Body of pancreas (tissue), 4 donors: ENCODE data around the gene TFAM.

Experiments
- POLR2A ChIP-seq, 3 donors: fragments of 450-650 bp; IDR thresholded peaks; one replicate each; pipeline ENCODE4 v1.6.1; 2016; ENCODE audit warnings: antibody characterized with exemption in 3 of 3, mild to moderate bottlenecking in 2 of 3
- TF ChIP-seq, protein P1 (sequence below), 7 experiments: fragments of 450-650 bp in 4 of 7; fragments of 200-600 bp in 3 of 7; sonication (generic) in 3 of 7; IDR thresholded peaks; one replicate each; pipeline ENCODE4 v1.5.1; 2016 to 2019; ENCODE audit warnings: antibody characterized with exemption in 7 of 7

DNA sequence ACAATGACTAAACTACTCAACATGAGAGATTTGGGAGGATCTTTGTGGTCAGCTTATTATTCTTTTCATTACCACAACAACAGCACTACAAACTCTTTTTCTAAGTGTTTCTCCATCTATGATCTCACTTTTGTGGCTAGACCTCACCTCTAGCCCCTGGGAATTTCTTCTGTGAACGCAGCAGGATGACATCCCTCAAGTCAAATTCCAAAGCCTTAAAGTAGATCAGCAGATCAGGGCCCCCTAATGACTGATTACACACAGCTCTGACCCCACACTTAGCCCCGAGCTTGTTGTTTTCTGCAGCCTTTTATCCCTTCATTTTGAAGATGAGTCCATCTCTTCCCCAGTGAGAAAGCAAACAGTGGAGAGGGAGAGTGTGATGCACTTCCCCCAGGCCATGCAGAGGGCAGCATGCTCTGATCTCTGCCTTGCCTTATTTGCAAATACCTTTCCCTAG, 27.3 kb downstream of the TFAM start:
- TF ChIP-seq, protein P1, sequence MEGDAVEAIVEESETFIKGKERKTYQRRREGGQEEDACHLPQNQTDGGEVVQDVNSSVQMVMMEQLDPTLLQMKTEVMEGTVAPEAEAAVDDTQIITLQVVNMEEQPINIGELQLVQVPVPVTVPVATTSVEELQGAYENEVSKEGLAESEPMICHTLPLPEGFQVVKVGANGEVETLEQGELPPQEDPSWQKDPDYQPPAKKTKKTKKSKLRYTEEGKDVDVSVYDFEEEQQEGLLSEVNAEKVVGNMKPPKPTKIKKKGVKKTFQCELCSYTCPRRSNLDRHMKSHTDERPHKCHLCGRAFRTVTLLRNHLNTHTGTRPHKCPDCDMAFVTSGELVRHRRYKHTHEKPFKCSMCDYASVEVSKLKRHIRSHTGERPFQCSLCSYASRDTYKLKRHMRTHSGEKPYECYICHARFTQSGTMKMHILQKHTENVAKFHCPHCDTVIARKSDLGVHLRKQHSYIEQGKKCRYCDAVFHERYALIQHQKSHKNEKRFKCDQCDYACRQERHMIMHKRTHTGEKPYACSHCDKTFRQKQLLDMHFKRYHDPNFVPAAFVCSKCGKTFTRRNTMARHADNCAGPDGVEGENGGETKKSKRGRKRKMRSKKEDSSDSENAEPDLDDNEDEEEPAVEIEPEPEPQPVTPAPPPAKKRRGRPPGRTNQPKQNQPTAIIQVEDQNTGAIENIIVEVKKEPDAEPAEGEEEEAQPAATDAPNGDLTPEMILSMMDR (IDR thresholded peaks at IDR 0.05) = no peak
- no peak for TF ChIP-seq POLR2A (IDR thresholded peaks at IDR 0.05)
